ENCODE data around the gene SLC12A7.
"Not testable (repeated sequence)": the region's sequence is repeated elsewhere in the genome, so short reads cannot be mapped to it uniquely, and the experiment has no call there.

Gene SLC12A7

DNA sequence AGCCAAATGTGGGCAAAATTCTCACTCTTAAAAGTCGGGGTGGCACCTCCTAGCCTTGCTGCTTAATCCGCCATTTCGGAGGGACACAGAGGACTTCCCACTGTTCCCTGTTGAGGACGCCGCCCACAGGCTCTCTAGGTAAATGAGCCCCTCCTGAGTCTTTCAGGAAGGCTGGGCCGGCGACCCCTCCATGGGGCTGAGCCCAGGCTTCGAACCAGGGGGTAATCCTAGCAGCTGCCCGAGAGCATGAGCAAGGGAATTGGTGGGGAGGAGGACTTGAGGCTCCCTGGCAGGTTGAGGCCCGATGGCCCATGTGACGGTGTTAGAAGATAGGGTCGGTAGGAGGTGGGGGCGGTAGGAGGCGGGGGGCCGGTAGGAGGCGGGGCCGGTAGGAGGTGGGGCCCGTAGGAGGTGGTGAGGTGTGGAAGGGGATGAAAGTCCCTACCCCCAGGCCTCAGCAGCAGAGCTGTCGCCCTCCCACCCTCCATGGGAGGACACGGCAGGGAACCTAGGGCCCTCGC, 17.1 kb downstream of the SLC12A7 start:
- DNase-seq, result no peak

GRCh38 chr5:1093361-1093760, 18.5 kb downstream of the SLC12A7 start:
- DNase-seq, result no peak

DNA sequence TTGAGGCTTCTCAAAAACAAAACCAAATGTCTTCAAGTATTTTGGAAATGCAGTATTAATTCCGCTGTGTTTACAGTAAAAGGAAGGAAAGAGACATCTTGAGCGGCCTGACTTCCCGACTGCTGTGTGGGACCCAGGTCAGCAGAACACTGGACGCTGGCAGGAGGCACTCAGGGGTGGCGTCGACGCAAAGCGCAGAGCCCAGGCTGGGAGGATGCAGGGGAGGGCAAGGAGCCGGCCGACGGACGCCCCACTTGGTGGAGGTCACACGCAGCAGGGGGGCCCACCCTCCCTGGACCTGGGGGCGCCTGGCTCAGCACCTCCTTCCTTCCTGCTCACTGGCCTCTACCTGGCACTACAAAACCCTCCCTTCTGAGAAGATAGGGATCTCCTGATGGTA, 19.7 kb downstream of the SLC12A7 start:
- DNase-seq, result no peak

GRCh38 chr5:1091632-1092031, 20.2 kb downstream of the SLC12A7 start:
- no peak for DNase-seq

- DNase-seq, result no peak
Observed at GRCh38 chr5:1090538-1090937, 21.3 kb downstream of the SLC12A7 start.

GRCh38 chr5:1089621-1090040, 22.2 kb downstream of the SLC12A7 start:
- DNase-seq, result no peak

DNA sequence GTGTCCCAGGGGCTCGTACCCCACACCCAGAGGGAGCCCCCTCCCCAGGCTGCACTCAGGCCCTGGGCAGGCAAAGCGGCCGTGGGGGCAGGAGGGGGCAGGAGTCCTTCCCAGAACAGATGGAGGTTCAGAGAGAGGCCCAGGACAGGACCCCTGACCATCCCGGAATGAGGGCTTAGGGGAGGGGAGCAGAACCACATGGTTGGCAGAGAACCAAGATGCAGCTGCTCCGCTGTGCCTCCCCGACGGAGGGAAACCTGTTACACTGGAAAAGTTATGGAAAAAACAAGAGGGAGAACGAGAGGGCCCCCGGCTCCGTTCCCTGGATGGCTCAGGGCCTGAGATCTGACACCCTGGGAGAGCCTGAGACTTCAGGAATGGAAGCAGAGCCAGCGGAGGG, 22.7 kb downstream of the SLC12A7 start:
- DNase-seq, result no peak

DNA sequence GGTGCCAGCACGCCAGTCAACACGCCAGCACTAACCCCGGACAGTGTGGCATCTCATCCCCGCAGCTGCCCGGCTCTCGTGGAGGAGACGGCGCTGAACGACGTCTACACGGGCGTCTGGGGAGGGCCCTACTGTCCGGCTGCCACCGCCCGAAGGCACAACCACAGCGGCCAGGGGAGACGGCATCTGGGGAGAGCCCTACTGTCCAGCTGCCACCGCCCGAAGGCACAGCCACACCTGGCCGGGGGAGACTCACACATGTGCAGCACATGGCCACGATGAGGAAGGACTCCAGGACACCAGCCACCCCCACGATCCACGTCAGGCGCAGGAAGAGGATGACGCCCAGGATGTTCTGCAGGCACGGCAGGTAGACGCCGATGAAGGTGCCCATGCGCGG, 23.1 kb downstream of the SLC12A7 start:
- no peak for DNase-seq

DNA sequence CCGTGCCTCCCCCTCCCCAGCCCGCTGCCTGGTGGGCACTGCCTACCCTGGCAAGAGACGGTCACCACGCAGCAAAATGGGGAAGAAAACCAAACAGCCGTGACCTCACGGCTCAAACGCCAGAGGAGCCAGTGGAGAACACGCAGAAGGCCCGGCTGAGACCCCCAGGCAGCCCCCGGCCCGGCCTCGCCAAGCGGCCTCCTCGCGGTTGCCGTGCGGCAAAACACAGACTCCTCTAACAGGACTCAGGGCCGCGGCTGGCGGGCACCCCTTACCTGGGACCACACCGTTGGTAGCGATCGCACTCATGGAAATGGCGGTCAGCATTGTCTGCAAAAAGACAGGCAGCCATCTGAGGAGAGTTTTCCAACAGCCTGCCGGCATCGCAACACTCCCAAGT, 23.8 kb downstream of the SLC12A7 start:
- DNase-seq, result no peak

DNA sequence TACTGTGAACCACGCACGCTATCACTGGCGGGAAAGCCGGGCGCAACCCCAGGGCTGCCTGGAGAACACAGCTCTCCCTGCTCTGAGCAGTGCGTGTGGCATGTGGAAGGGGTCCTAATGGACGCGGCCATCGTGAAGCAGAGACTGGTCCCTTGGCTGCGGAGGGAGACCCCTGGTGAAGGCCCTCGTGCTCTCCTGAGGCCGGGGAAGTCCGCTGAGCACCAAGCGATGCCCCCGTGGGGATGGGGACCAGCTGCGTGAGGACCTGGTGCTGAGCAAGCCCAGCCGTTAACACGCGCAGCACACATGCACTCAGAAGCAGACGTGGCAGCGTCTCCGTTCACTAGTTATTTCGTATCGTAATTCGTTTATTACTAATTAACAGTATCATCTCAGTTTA, 24.4 kb downstream of the SLC12A7 start:
- no peak for DNase-seq

- DNase-seq, result no peak
Observed at GRCh38 chr5:1086871-1087270, 25.0 kb downstream of the SLC12A7 start.

GRCh38 chr5:1086137-1086536, 25.7 kb downstream of the SLC12A7 start:
- DNase-seq, result no peak

DNA sequence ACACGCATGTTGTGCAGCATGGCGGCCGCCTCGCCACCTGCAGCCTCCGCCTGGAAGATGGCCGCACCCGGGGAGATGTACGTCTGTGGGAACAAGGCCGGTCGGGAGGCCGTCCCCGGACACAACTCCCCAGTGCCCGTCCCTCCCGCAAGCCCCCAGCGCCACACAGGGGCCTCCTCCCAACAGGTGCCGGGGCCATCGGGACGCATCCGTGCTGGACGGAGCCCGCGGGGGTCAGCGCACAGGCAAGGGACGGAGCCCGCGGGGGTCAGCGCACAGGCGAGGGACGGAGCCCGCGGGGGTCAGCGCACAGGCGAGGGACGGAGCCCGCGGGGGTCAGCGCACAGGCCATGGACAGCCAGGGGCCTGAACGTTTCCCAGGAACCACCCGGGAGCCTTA, 26.5 kb downstream of the SLC12A7 start:
- no peak for DNase-seq

GRCh38 chr5:1083823-1084605, 27.8 kb downstream of the SLC12A7 start:
- DNase-seq, result no peak

- DNase-seq, result not testable (repeated sequence)
Observed at GRCh38 chr5:1083026-1083425, 28.8 kb downstream of the SLC12A7 start.

DNA sequence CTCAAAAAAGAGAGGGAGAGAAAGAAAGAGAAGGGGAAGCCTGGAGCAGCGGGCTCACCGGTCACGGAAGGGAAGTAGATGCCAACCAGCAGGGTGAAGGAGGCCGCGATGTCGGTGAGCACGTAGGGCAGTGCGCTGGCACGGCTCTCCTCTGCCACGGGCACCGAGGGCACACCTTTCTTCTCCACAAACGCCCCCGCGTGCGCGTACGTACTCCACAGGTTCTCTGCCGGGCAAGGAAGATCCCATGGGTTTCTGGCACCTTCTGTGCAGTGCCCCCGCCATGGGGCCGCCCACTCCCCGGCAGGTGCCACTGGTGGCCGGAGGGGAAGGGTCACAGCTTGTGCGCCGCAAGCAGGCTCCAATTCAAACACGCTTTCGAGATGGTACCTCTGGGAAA, 30.3 kb downstream of the SLC12A7 start:
- DNase-seq, result no peak

DNA sequence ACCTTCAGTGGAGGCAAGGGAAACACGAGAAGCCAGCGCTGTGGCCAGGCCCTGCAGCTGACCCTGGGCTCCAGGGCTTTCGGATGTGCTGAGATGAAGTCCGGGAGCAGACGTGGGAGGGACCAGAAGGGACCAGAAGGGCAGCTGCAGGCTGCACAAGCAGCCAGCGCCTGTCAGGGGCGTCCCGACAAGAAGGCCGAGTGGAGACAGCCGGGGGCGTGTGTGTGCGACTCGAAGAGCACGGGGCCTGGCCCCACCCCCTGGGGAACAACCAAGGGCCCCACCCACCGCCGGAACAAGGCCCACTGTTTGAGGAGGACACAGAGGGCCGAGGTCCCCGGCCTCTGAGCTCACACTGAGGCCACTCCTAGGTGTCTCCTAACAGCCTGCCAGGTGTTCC, 31.4 kb downstream of the SLC12A7 start:
- no peak for DNase-seq

DNA sequence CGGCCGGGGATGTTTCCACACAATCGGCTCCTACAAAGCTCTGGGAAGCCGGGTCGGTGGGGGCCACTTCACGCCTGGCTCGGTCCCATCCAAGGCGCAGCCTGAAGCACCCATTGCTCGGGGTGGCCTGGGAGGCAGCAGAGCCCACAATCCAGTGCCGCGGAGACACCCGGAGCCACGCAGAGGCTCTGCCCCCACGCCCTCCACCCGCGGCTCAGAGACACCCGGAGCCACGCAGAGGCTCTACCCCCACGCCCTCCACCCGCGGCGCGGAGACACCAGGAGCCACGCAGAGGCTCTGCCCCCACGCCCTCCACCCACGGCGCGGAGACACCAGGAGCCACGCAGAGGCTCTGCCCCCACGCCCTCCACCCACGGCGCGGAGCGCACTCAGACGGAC, 31.9 kb downstream of the SLC12A7 start:
- no peak for DNase-seq

- DNase-seq, result no peak
Observed at GRCh38 chr5:1079486-1079885, 32.4 kb downstream of the SLC12A7 start.

- no peak for DNase-seq
Observed at GRCh38 chr5:1078851-1079250, 33.0 kb downstream of the SLC12A7 start.

DNA sequence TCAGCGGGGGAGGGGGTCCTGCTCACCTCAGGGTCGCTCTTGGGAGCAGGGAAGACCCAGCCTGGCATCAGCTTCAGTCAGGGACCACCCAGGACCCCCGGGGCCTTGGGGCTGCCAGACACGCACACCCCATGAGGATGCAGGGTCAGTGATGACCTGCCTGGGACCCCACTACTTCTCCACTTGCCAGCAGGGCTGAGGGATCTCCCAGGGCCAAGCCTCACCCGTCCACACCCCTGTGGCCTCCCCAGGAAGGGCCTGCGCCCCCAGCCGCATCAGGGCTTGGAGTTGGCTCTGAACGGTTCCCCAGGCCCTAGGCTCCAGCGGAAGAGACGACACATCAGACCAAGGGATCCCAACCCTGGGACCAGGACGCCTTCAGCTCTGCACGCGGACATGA, 33.7 kb downstream of the SLC12A7 start:
- no peak for DNase-seq

- DNase-seq, result no peak
Observed at GRCh38 chr5:1077491-1078020, 34.3 kb downstream of the SLC12A7 start.

DNA sequence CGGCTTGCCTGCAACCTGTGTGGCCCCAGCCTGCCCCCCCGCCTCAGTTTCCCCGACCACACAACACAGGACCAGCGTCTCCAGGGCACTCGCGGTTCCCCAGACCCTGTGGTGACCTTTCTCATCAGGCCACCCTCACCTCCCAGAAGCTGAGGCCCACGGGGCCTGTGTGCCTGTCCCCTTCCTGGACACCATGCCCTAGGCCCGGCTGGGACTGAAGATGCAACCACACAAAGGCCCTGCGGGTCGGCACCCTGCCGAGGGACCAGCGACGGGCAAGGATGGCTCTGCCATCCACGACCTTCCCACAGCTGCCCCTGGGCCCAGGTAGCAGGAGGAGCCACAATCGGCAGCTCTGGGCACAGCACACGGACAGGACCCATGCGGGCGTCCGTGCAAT, 34.8 kb downstream of the SLC12A7 start:
- no peak for DNase-seq

DNA sequence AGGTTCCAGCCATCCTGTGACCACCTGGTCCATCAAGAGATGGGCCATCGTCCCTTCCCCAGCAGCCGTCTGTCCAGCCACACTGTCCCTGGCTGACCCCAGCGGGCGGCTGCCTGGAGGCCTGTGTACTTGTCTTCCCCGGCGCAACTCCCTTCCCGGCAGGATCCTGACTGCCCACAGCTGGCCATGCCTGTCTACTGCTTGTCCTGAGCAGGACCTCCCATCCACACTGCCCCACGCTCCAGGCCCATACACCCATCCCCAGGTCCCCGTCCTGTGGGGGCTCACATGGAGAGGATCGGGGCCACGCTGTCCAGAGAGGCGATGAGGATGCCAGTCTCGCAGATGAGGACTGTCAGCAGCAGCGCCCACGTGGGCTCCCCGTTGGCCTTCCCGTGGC, 35.5 kb downstream of the SLC12A7 start:
- no peak for DNase-seq

GRCh38 chr5:1075931-1076330, 35.9 kb downstream of the SLC12A7 start:
- no peak for DNase-seq
